ENCODE measurements around the gene CDH13.

CDH13 gene

DNA sequence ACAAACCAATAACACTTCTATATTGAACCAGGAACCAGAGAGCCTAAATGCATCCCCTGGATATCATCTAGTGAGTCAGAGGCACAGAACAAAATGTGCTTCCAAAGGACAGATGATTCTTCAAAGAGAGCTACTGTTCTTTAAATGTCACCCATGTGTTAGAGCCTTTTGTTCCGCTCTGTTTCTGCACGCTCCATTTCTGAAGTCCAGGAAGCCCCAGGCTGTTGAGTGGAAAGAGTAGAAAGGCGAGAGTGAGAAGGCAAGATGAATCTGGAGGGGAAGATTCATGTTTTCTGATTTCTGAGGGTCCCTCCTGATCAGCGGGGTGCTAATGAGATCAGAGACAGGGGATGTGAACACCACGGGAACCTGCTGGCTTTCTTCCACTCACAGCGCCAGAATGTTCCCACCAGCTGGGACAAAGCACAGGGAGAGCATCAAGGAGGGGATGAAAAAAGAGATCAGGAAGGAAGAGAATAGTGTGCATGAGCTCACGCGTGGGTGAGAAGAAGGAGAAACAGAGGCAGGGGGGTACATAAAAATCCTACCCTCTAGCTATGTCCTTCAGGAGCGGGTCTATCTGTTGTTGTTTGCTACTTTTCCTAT, 621.1 kb downstream of the CDH13 start:
- peak; percentile 9 for DNase-seq (ENCODE audit: low spot score)

DNA sequence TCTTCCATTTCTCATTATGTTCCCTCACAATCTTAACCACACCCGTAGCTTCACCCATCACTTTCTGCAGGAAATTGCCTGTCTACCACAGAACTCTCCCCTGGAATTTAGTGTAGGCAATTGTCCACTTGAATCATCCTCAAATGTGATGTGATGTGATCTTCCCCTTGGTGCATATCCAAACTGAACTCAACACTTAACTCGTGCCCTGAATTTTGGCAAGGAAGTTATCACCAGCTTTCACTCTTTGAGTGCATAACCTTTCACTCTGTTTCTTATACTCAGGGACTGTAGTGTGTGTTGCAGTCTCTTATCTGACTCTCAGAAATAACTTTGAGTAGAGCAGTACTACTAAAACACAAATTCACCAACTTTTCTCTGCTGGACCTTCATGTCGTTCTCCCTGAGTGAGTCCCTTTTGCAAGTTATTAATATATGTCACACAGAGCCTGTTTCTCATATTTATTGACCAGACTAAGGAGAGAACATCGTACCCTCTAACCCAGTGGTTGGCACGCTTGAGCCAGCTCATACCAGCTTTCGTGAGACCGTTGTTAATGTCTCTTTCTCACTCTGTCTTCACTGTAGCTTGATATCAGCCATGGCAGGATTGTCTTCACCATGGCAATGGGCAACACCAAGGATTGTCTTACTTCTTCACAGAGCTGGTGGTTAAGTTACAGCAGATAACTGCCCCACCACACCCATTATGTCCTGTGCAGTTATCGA, 622.1 kb downstream of the CDH13 start:
- no peak for DNase-seq (ENCODE audit: low spot score)

DNA sequence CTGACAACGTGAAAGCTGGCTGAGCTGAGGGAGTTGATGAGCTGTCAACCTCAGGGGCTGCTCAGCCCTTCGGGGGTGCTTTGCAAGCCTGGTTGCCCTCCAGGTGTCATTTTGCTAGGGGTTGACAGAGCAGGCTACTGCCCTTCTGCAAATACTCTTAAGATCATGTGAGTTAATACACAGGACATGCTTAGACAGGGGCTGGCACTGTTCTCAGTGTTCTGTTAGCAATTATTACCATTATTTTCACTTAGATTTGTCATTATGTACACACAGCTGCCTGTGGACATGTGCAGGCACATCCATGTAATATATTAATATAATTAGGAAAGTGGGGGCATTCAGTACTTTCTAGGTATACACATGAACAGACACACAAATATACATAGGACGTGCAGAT, 626.8 kb downstream of the CDH13 start:
- DNase-seq (ENCODE audit: low spot score), result no peak

DNA sequence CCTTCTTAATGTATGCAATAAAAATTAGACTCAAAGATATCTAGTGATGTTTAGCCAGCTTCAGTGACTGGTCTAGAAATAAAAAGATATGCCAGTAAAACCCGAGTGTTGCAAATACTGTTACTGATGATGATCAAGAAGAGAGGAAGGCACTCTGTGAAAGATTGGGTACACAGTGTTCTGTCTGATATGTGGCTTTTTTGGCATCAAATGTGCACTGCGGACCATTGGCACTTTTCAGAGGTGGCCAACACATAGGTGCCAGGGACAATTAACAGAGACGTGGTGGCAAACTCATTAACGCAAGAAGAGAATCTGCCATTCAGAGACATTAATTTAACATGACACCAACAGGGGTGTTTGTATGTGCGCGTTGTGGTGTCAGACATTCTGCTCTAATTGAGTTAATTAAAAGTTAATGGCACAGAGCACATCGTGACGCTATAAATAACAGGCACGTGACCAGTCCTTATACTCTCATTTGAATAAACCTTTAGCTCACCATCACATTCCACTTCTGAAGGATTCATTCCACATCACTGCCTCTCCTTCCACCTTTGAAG, 631.7 kb downstream of the CDH13 start:
- no peak for DNase-seq (ENCODE audit: low spot score)

DNA sequence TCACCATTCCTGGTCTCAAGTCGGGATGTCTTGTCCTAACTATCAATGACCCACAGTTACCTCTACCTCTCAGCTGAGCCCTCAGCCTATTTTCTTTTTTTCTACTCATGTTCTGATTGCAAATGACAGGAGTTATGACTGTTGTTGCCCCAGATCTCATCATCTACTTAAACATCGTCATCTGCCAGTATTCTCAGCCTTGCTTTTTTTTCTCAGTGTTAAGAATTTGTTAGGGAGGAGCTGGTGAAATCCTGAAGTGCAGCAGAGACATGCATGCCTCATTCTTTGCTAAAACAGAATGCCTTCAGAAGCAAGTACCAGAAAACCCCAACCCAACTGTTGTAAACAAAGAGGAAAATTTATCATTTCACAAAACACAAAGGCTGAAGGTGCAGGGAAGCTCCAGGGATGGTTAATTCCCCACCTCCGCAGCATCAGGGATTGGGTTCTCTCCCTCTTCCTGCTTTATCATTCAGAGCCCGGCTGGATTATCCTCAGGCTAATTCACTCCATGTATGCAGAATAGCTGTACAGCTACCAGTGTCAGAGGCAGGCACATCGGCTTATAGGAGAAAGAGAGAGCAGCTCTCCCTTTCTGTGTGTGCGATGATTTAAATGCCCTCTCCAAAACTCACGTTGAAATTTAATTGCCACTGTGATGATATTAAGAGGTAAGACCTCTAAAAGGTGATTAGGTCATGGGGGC, 640.2 kb downstream of the CDH13 start:
- no peak for DNase-seq (ENCODE audit: low spot score)

DNA sequence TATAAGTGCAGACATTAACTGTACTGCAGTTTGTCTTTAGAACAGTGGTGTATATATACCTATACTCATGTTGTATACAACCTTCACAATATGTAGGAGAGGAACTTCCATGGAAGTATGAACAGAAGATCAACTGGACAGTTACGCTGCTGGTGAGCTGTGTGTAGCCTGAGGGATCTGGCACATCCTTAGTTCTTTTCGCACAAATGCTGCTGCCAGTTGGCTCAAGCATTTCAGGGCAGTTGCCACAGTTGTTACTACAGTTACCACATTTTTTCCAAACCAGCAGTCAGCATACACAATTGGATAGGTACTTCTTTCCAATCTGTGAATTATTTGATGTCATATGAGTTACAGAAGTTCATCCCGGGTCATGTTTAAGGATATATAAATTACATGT, 641.4 kb downstream of the CDH13 start:
- no peak for DNase-seq (ENCODE audit: low spot score)

DNA sequence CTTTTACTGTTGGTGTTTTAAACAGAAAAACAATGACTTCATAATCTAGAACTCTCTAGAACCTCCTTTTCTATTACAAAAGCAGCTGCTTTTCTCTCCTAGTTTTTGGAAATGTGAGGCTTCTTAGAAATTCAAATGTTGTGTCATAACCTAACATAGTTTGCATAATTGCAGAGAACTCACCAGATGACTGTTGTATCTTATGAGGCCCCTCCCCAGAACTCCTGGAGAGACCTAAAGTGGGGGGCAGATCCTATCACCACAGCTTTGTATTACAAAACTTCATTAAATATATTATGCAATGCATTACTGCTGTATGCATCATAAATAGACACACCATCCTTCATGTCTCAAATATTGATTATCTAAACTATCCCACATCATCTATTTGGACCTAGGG, 642.3 kb downstream of the CDH13 start:
- no peak for DNase-seq (ENCODE audit: low spot score)

DNA sequence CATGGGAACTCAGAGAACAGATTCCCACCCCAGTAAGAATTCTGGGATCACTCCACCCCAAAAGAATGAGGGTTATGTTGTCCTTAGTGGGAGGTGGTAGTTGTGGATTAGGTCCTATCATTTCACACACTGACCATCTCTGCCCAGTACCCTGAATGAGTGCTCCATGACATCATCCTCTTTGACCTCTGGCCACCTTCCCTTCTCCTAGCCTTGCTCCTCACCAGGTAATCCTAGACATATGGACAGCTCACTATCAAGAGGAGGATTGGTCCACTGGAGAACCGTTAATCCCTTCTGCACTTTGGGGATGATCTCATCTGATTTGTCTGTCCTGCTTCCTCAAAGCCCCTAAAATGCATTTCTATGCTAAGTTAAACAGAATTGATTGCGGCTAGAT, 642.8 kb downstream of the CDH13 start:
- no peak for DNase-seq (ENCODE audit: low spot score)

DNA sequence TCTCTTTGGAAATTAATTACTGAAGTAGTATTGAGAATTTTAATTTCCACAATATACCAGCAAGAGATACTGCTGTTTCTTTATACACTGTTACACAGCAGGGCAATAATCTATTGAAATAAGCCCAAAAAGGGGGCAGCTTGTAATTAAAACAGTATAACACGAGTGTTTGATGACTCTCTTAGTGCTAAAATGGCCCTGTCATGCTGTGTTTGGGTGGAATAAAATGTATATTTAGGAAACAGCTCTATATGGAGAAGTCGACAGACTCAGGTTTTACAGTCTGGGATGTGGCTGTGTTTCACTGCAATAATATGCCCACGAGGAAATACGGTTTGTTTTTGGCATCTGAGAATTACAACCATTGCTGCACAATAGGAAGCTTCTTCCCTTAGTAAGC, 643.3 kb downstream of the CDH13 start:
- DNase-seq (ENCODE audit: low spot score), result no peak

DNA sequence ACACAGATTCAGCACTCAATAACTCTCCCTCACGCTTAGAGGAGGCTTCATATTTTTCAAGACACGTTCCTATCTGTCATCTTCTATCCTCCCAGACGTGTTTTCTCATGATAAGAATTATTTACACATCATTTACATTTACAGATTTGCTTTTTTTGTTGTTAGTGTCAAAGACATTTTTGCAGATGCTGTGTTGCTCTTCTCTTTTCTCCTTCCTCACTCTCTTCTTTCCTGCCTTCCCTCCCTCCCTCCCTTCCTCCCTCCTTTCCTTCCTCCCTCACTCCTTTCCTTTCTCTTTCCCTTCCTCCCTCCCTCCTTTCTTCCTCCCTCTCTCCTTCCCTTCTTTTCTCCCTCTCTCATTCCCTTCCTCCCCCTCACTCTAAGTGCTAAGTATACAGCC, 643.9 kb downstream of the CDH13 start:
- DNase-seq (ENCODE audit: low spot score), result no peak

DNA sequence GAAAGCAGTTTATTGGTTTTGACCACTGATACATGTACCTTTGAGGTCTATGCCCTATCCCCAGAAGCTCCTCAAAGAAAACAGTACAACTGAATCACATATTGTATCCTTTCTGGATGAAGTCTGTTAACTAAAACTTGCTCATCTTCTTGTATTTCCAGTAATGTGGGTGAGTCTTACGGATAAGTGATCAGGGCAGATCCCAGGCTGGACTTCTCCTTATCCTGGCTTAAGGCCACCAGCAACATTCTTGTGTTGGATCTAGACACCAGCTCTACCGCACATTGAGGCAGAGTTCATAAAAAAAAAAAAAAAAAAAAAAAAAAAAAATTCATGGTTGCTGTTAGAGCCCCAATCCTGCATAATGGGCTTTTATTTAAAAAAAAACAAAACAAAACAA, 644.4 kb downstream of the CDH13 start:
- DNase-seq (ENCODE audit: low spot score), result no peak

DNA sequence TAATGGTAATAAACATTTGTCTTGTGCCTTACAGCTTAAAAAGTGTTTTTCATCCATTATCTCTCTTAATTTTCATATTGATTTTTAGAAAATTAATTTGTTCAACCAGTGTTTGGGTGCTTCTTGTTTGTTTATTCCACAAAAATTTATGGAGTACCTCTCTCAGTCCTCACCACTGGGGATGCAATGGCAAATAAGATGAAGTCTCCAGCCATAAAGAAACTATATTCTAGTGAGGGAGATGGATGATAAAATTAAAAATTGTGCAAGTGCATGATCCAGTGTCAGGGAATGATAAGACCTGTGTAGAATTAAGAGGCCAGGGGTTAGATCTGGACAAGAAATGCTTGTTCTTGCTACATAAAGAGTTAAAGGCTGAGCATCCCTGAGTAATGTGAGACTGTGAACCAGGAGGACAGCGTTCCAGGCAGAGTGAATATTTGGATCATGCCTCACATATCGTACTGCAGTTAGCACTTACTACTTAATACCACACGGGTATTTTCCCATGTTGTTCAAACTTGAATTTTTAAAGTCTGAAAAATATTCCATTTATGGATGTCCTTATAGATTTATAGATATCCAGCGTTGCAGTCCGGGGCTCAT, 645.3 kb downstream of the CDH13 start:
- no peak for DNase-seq (ENCODE audit: low spot score)

DNA sequence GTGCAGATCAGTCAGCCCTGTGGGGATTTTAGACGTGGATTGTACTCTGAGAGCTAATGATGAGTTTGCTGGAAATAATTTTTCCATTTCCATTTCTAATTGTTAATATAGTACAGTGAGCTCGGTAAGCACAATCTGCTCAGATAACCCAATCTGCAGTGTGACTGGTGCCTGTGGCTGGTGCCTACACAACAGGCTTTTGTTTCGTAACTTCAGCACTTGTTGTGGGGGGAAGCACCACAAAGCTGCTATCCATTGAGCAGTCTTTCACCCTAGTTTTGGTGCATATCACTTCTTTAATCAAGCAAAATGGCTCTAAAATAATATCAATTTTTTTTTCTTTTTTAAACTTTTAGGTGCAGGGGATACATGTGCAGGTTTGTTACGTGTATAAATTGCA, 646.1 kb downstream of the CDH13 start:
- no peak for DNase-seq (ENCODE audit: low spot score)

DNA sequence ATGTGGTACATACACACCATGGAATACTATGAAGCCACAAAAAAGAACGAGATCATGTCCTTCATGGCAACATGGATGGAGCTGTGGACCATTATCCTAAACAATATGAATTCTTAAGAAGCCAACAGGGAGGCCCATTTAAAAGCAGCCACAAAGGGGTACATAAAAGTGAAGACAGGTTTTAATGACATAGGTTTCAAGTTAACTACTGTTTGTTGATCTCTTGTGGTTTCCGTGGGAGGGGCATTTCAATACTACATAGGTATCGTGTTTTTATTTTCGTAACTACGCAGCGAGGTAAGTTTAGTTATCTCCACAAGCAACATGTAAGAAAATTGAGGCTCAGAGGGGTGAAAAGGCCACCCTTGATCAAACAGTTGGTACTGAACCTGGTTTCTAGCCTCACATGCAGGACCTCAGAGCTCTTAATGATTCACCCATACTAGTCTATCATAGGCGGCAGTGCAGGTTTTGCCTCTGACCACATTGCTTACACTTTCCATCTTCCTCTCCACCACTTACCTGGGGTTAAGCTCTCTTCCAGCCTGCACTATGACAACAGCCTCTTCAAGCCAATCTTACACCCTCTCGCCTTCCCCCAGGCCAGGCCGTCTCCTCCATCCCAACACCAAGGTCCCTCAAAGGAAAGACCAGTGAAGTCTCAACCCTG, 646.9 kb downstream of the CDH13 start:
- no peak for DNase-seq (ENCODE audit: low spot score)

DNA sequence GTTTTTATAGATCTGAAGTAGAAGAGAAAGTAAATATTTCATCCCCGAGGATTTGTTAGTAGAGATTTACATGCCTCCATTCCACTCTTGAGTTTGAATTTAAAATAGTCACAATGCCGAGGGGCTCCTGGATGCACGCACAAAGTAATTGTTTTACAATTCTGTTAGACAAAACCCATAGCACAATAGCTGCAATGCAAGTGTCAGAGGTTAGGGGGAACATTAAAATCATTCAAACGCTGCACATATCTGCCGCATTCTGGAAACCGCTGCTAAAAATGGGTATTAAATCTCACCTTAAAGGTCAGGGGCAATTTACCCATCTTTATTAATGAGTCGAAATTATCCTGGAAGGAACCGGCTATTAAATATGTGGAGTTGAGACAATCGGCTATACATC, 652.5 kb downstream of the CDH13 start:
- DNase-seq (ENCODE audit: low spot score), result no peak

DNA sequence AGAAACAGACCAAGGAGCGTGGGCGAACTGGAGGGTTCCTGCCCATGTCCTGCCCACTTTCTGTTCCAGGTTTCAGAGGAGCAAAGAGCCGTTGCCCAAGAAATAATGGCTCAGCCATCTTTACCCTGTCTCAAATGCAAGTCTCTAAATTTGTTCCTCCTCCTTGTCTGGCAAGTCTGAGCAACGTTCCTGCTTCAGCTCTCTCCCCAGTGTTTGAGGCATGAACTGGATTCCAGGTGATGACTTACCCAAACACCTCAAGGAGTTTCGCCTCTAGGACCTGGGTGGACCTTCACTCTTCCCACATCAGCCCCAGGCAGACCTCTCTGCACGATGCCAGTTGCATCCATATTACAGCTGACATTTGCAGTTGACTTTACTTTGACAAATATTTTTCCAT, 659.2 kb downstream of the CDH13 start:
- DNase-seq (ENCODE audit: low spot score), result no peak

DNA sequence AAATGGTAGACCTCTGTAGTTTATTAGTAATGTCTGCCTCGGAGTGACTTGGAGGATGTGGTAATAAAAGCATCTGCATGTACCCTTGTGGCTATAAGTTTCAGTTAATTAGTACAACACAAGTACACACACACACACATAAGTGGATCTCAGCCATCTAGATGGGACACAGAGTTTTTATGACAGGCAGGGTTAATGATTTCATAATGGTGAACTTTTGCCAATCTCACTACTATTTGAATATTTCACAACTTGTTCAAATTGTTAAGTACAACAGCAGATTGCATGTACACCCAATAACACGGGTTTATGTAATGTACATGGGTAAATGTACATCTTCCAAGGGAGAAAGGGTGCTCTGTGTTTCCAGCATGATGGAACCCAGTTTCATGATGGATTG, 669.7 kb downstream of the CDH13 start:
- DNase-seq (ENCODE audit: low spot score), result no peak

DNA sequence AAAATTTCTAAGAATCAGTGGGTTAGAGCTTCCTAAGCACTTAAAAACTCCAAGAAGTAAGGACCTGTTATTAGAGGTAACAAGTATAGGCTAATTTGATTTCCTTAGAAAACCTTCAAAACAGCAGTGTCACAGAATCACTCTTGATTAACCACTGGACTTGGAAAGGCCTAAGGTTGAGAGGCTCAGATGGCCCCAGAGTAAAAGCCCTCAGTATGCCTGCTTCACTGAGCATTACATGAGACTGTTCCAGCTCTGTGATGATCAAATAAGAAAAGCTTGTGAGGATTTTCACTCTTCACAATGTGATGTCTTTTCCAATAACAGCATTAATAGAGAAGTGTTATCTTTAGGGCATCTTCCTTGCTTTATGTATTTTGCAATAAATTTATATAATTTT, 671.8 kb downstream of the CDH13 start:
- no peak for DNase-seq (ENCODE audit: low spot score)

DNA sequence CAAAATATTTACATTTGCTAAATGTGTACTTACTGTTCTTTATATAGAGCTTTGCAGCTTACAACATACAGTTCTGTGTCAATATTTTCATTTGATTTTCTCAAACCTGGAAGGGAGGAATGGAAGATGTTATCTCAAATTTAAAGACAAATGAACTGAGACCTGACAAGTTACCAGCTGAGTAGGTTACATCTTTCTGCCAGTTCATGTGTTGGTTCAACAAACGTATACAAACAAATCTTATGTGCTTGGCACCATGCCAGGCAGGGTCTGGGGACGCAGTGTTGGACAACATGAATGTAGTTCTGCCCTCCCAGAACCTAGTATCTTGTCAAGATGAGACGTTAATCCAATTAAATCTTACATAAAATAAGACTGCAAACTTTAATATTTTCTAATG, 673.6 kb downstream of the CDH13 start:
- no peak for DNase-seq (ENCODE audit: low spot score)

DNA sequence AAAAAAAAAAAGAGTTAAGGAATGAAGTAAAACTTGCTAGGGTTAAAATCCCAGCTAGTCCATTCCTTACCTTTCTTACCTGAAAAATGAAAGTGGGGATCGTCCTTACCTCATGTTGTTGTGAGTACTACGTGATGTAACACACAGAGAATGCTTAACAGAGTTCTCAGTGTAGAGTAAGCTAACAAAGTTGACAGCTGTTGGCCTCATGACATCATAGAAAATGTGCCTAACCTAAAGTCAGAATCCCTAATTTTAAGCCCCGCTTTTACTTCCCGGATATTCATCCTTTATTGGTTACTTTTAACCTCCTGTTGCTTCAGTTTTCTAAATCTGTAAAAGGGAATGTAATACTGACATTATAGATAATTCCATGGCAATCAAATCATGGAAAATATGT, 675.2 kb downstream of the CDH13 start:
- no peak for DNase-seq (ENCODE audit: low spot score)

DNA sequence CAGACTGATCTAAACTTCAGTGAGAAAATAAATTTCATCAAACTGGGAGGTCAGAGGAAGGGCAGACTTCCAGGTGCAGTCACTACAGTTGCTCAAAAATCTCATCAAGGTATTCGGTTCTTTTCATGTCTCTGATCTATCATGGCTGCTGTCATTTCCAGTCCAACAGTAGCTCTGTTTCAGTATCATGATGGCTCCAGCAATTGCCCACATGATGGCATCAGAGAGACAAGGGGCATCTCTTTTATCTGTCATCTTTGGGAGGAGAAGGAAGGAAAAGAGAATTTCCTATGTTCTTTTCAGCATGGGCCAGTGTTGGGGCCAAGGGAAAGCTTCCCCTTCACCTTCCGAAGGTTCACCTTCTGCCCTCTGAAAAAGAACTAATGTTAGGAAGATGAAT, 676.1 kb downstream of the CDH13 start:
- no peak for DNase-seq (ENCODE audit: low spot score)

DNA sequence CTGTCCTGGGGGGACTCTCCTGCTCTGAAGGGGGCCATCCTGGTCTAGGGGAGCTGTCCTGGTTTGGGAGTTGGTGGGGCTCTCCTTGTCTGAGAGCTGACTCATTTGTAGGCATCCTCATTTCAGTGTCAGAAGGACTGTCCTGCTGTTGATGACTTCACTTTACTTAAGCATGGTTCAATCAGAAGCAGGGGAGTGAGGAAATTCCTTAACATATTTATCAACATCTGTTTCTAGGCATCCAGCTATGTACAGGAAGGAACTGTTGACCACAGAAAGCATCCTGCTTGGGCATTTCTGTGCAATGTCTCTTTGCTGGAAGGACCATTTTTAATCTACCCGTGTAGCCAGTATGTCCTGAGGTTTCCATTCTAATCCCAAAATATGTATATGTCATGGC, 678.3 kb downstream of the CDH13 start:
- no peak for DNase-seq (ENCODE audit: low spot score)

All from putamen (tissue), 1 donor.